Mucosa of stomach (tissue), 1 donor: ENCODE measurements around the gene HSF2BP.
A peak's percentile ranks its signal among the peaks of the same experiment; 100 is the strongest.
"Not testable (repeated sequence)": the region's sequence is repeated elsewhere in the genome, so short reads cannot be mapped to it uniquely, and the experiment has no call there.

ENCODE experiments used
- H3K27me3 ChIP-seq: one replicate; pipeline ENCODE4 v1.7.0; 2013; ENCODE audit warnings: mild to moderate bottlenecking, low read length; ENCODE audit not compliant: control insufficient read depth, insufficient read depth
- H3K36me3 ChIP-seq: one replicate; pipeline ENCODE4 v1.7.0; 2013; ENCODE audit warnings: low read length; ENCODE audit not compliant: control insufficient read depth, insufficient read depth
- H3K4me1 ChIP-seq: one replicate; pipeline ENCODE4 v1.7.0; 2013; ENCODE audit warnings: mild to moderate bottlenecking, low read length; ENCODE audit not compliant: control insufficient read depth, insufficient read depth
- H3K4me3 ChIP-seq: one replicate; pipeline ENCODE4 v1.7.0; 2013; ENCODE audit warnings: low read length
- H3K9ac ChIP-seq: one replicate; pipeline ENCODE4 v1.7.0; 2013; ENCODE audit warnings: mild to moderate bottlenecking, low read length, moderate library complexity
- H3K9me3 ChIP-seq: one replicate; pipeline ENCODE4 v1.7.0; 2013; ENCODE audit warnings: mild to moderate bottlenecking, low read length, moderate library complexity; ENCODE audit not compliant: control insufficient read depth
- donor health status: Pancreatic carcinoma.

HSF2BP gene

GRCh38 chr21:43681650-43682049 lies 22.4 kb upstream of the HSF2BP start:
- Histone ChIP-seq H3K27me3 (no peaks in the 10 kb centered on the region), H3K9ac (no peak overlapping the region), H3K4me1 (no peaks in the 10 kb centered on the region), H3K4me3 (no peak overlapping the region), H3K9me3 (no peaks in the 10 kb centered on the region), H3K36me3 (no peaks in the 10 kb centered on the region)

GRCh38 chr21:43680421-43680820 lies 21.1 kb upstream of the HSF2BP start:
- H3K4me3 ChIP-seq, H3K27me3 ChIP-seq, H3K36me3 ChIP-seq, H3K9ac ChIP-seq, H3K9me3 ChIP-seq, H3K4me1 ChIP-seq: not testable (repeated sequence)

GRCh38 chr21:43679951-43680350 lies 20.7 kb upstream of the HSF2BP start:
- Histone ChIP-seq H3K4me1 (no peaks in the 10 kb centered on the region), H3K9me3 (no peaks in the 10 kb centered on the region), H3K27me3 (no peaks in the 10 kb centered on the region), H3K4me3 (no peak overlapping the region), H3K36me3 (no peaks in the 10 kb centered on the region), H3K9ac (no peak overlapping the region)

GRCh38 chr21:43676391-43676790 lies 17.1 kb upstream of the HSF2BP start:
- Histone ChIP-seq H3K9me3 (no peaks in the 10 kb centered on the region), H3K4me3 (no peak overlapping the region), H3K9ac (no peak overlapping the region), H3K4me1 (no peaks in the 10 kb centered on the region), H3K36me3 (no peaks in the 10 kb centered on the region), H3K27me3 (no peaks in the 10 kb centered on the region)

GRCh38 chr21:43675871-43676270 lies 16.6 kb upstream of the HSF2BP start:
- H3K36me3 ChIP-seq, result no peaks in the 10 kb centered on the region

GRCh38 chr21:43669828-43670605 lies 10.7 kb upstream of the HSF2BP start:
- Histone ChIP-seq H3K36me3 (no peaks in the 10 kb centered on the region), H3K4me1 (peaks cover 9% of the 10 kb centered on the region), H3K9ac (no peak overlapping the region), H3K9me3 (no peaks in the 10 kb centered on the region), H3K27me3 (no peaks in the 10 kb centered on the region), H3K4me3 (no peak overlapping the region)

More at GRCh38 chr21:43675871-43676270, 16.6 kb upstream of the HSF2BP start:
- Histone ChIP-seq H3K27me3 (no peaks in the 10 kb centered on the region), H3K9me3 (no peaks in the 10 kb centered on the region), H3K4me3 (no peak overlapping the region), H3K4me1 (no peaks in the 10 kb centered on the region), H3K9ac (no peak overlapping the region)

GRCh38 chr21:43667191-43667904 lies 8.1 kb upstream of the HSF2BP start:
- no peak overlapping the region for H3K4me3 ChIP-seq
- H3K36me3 ChIP-seq, result no peaks in the 10 kb centered on the region
- no peak overlapping the region for H3K9ac ChIP-seq
- H3K9me3 ChIP-seq, result no peaks in the 10 kb centered on the region
- H3K27me3 ChIP-seq, result no peaks in the 10 kb centered on the region
- H3K4me1 ChIP-seq, result peaks cover 9% of the 10 kb centered on the region

GRCh38 chr21:43665879-43666278 lies 6.6 kb upstream of the HSF2BP start:
- H3K9me3 ChIP-seq, result no peaks in the 10 kb centered on the region
- H3K4me1 ChIP-seq, result peaks cover 9% of the 10 kb centered on the region
- no peaks in the 10 kb centered on the region for H3K36me3 ChIP-seq
- H3K9ac ChIP-seq, result no peak overlapping the region
- H3K27me3 ChIP-seq, result no peaks in the 10 kb centered on the region
- H3K4me3 ChIP-seq, result no peak overlapping the region

- Histone ChIP-seq H3K36me3 (no peaks in the 10 kb centered on the region), H3K27me3 (no peaks in the 10 kb centered on the region), H3K9ac (no peak overlapping the region), H3K9me3 (no peaks in the 10 kb centered on the region), H3K4me3 (no peak overlapping the region), H3K4me1 (peaks cover 16% of the 10 kb centered on the region)
These were observed 5.1 kb upstream of the HSF2BP start for GRCh38 chr21:43664358-43664757.

- peaks cover 21% of the 10 kb centered on the region for H3K4me1 ChIP-seq
- no peaks in the 10 kb centered on the region for H3K9me3 ChIP-seq
- H3K4me3 ChIP-seq, result no peak overlapping the region
- H3K36me3 ChIP-seq, result no peaks in the 10 kb centered on the region
- no peak overlapping the region for H3K9ac ChIP-seq
- H3K27me3 ChIP-seq, result no peaks in the 10 kb centered on the region
These were observed 3.7 kb upstream of the HSF2BP start for GRCh38 chr21:43663033-43663432.

- Histone ChIP-seq H3K36me3 (no peaks in the 10 kb centered on the region), H3K9ac (no peak overlapping the region), H3K4me3 (no peak overlapping the region), H3K4me1 (peaks cover 21% of the 10 kb centered on the region), H3K9me3 (no peaks in the 10 kb centered on the region), H3K27me3 (no peaks in the 10 kb centered on the region)
These were observed 3.0 kb upstream of the HSF2BP start for GRCh38 chr21:43662286-43662685.

GRCh38 chr21:43658769-43659135 lies 536 bp downstream of the HSF2BP start:
- no peaks in the 10 kb centered on the region for H3K27me3 ChIP-seq
- H3K4me3 ChIP-seq, result no peak overlapping the region
- H3K9ac ChIP-seq, result peak overlapping the region; percentile 84
- H3K36me3 ChIP-seq, result no peaks in the 10 kb centered on the region
- H3K9me3 ChIP-seq, result no peaks in the 10 kb centered on the region
- H3K4me1 ChIP-seq, result peaks cover 12% of the 10 kb centered on the region
